Right ventricle myocardium superior (tissue), 1 donor: Measurements from ENCODE around the gene CRYBA4. TPM values are rescaled to one million over a fixed set of nuclear protein-coding genes. Genes with fewer than 3 reads are reported as not detected.
A peak's percentile ranks its signal among the peaks of the same experiment; 100 is the strongest.
"Not testable (repeated sequence)": the region's sequence is repeated elsewhere in the genome, so short reads cannot be mapped to it uniquely, and the experiment has no call there.

Source experiments
- ATAC-seq: fragments of 200-7000 bp; cut with Tn5 transposase; one replicate; pipeline ENCODE4 v1.9.1; 2020; ENCODE audit warnings: mild to moderate bottlenecking; ENCODE audit not compliant: poor library complexity
- DNase-seq: peaks from one replicate; pipeline ENCODE4 v3.0.0-alpha.2; 2020
- intact Hi-C: fragments of 100-400 bp; cut with DNase I; formaldehyde crosslinking; loops from one replicate; pipeline ENCODE4 v1.11.2; 2022
- total RNA-seq: library from RNA; stranded (reverse); fragmentation: NEBNext Ultra II Directional; extraction: Animal tissue kit (Norgen Biotek cat#: 25700); gene quantifications from one replicate; pipeline ENCODE4 v1.2.1, GENCODE V29; 2021
- donor health status: DM: no; HTN: yes; CAD: no; lungs with severe emphysema.

The CRYBA4 gene
- total RNA-seq, 1 donor from 2014 or later = not detected

DNA sequence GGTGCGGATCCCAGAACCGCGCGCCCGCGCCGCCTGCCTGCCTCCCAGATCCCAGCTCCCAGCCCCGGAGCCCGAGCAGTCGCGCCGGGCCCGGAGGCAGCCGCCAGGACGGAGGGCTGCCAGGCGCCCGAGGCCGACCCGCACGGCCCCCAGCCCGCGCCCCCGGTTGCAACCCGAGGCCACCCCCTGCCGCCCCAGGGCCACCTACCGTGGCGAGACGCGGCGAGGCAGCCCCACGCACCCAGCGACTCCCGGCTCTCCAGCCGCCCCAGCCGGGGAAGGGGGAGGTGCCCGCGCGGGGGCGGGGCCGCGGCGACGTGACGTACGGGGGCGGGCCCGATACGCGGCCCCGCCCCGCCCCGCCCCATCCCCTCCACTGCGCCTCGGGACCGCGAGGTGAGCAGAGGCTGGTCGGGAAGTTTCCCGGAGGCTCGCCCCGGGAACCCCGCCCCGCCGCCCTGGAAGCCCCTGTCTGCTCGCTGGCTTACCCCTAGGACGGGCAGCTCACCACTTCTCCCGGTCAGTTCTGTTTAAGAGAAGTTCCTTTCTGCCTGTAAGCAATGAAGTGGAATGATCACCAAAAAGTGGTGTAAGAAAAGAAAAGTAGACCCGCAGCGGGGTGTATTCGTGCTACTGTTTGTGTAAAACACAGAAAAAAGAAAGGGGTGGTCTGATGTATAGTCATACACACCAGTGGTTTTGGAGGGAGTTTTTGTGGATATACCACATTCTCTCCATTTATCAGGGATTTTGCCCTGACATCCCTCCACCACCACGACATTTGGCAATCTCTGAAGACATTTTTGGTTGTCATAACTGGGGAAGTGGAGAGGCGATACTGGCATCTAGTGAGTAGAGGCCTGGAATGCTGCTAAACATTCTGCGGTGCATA is 31.7 kb upstream of the CRYBA4 start, which contains the start of gene TPST2:
Gene TPST2 (minus strand): TSS at position 288 of the 892 bp plus-strand sequence. CDS start 48,502 bp downstream, outside the sequence.
- intact Hi-C loops = loop anchor here (5.0 kb wide), 2 partner anchors 78 to 108 kb away; partner anchors contain the start of genes HPS4, SRRD and TFIP11

DNA sequence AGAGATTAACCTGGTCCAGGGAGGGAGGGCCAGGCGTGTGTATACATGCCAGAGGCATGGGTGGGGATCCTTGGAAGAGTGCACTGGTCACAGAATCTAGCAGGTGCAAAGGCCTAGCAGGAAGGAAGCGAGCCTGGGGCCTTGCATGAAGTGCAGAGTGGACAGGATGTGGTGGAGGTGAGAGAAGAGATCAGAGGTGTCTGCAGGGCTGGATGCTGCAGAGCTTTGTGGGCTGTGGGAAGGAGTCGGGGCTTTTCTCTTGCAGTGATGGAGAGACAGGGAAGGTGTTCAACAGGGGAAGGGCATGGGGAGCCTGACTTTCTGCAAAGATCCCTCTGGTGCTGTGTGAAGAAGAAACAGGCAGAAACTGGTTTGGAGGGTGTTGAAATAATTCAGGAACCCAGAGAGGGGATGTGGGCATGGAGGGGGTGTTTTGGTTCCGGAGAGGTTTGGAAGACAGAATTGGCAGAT is 29.3 kb upstream of the CRYBA4 start:
- ATAC-seq (no peak), DNase-seq (no peak)
- intact Hi-C loops = loop anchor here (5.0 kb wide), 2 partner anchors 80 to 110 kb away; partner anchors contain the start of genes HPS4, SRRD and TFIP11

More for the DNA sequence above, 31.7 kb upstream of the CRYBA4 start, which contains the start of gene TPST2:
- DNase-seq (peak; percentile 87), ATAC-seq (peak; percentile 96)

DNA sequence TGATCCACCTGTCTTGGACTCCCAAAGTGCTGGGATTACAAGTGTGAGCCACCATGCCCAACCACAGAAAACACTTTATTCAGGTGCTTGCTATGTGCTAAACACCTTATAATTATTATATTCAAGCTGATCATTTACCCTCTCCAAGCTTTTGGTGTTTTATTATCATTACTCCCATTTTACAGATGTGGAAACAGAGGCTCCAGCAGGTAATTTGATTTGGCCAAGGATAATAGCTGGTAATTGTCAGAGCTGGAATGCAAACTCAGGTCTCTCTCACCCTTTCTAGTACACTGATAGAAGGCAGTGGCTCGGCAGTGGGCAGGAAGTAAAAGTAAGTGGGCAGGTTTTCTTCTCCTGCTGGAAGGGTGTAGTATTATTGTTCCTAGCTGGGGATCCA is 28.0 kb upstream of the CRYBA4 start:
- DNase-seq (no peak), ATAC-seq (no peak)
- intact Hi-C loops = loop anchor here (5.0 kb wide), 2 partner anchors 81 to 111 kb away; partner anchors contain the start of genes HPS4, SRRD and TFIP11

GRCh38 chr22:26597026-26597425 is 24.7 kb upstream of the CRYBA4 start:
- no peak for ATAC-seq

GRCh38 chr22:26597480-26597879 is 24.3 kb upstream of the CRYBA4 start:
- intact Hi-C loops = no loop called here
- no peak for ATAC-seq
- DNase-seq = no peak

More at GRCh38 chr22:26597026-26597425, 24.7 kb upstream of the CRYBA4 start:
- intact Hi-C loops = no loop called here
- no peak for DNase-seq

DNA sequence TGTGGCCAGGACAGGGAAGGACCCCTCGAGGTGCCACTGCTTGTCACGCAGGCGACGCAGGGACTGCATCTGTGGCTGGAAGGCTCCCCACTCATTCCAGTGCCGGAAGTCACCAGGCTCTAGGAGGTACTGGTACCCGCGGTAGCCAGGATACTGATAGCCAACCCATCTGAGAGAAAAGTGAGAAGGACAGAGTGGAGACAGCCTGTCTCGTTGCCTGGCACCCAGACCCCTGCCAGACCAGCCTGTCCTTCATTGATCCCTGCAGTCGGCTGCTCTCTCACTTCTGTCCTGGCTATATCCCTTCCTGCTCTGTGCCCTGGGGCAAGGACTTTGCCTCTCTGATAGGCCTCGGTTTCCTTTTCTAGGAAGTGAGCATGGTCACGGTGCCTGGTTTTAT is 22.3 kb upstream of the CRYBA4 start:
- intact Hi-C loops = no loop called here
- ATAC-seq (no peak), DNase-seq (no peak)

DNA sequence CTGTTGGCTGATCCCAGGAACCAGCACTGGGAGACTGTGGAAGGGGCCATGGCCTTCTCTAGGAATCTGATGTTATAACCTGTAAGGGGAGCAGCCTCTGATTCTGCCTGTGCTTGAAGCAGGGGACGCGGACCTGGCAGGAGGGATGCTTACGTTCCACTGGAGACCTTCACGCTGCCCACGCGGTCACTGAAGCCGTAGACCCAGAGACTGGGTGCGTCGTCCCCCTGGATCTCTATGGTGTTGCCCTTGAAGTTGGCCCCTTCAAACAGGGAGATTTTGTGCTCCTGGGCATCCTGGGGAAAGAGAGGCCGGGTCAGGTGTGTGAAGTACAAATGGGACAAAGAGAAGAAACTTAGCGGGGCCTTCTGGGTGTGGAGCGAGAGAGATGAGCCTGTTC is 20.0 kb upstream of the CRYBA4 start:
- intact Hi-C loops = no loop called here
- ATAC-seq (no peak), DNase-seq (no peak)

- DNase-seq = no peak
- ATAC-seq = no peak
- intact Hi-C loops = no loop called here
Observed at GRCh38 chr22:26602127-26602526, 19.6 kb upstream of the CRYBA4 start.

DNA sequence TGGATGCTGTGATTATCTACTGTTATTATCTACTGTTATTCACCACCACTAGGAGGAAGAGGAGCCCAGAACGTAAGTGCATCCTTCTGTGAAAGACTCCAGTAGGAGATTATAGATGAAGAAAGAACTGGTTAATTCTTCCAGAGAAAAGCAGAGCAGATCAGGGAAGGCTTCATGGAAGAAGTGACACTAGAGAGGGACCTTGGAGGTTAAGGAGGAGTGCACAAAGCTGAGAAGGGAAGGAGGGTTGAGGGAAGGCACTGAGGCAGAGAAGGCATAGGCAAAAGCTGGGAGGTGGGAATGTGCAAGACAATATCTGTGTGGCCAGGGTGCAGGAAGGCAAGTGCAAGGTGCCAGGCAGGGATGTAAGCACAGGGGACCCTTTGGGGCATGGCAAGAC is 17.4 kb upstream of the CRYBA4 start:
- DNase-seq (no peak), ATAC-seq (no peak)
- intact Hi-C loops = no loop called here

GRCh38 chr22:26606611-26607010 is 15.2 kb upstream of the CRYBA4 start:
- ATAC-seq = no peak
- intact Hi-C loops = no loop called here
- DNase-seq = no peak

- intact Hi-C loops = no loop called here
- DNase-seq (no peak), ATAC-seq (no peak)
Observed at GRCh38 chr22:26608129-26608528, 13.6 kb upstream of the CRYBA4 start.

DNA sequence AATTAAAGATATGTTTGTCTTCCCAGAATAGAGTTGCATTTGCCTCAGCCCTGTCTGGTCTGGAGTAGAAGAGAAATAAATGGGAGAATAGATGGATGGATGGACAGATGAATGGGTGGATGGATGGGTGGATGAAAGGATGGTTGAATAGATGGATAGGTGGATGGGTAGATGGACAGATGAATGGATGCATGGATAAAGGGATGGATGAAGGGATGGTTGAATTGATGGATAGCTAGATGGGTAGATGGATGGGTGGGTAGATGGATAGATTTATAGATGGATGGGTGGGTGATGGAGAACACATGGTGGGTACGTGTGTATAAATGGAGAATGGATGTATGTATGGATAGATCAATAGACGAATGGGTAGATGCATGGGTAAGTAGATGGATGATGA is 12.5 kb upstream of the CRYBA4 start:
- ATAC-seq = no peak

DNA sequence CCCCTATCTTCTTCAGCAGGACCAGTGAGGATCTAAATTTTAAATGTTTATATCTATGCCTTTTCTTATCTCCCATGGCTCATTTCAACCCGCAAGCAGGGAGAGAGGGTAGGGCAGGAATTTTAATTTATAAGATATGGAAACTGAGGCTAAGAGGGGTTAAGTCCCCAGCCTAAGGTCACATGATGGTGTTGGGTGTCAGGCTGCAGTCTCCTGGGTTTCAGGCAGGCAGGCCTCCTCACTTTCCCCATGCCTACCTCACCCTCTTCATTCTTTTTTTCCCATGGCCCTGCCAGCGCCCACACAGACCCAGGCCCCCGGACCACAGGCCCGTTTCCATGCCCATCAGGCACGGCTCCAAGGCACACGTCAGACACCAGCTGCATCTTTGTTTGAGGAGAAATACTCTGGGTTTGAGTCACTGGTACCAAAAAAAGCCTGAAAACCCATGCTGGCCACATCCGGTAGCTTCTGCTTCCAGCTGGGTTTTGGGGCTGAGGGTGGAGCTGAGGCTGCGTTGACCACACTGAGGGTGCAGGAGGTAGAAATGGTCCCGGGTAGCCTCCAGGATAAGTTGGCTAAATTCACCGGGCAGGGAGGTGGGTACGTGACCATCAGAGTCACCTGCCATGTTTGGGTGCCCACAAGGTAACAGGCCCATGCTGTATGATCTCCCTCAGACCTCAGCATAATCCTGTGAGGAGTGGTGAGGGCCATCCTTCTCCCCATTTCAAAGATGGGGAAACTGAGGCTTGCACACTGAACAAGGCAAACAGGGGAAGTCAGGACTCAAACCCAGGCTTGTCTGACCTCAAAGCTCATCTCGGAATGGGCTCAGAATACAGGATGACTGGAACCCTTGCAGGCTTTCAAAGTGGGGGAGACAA is 11.4 kb upstream of the CRYBA4 start:
- DNase-seq (no peak), ATAC-seq (peak; percentile 31)
- intact Hi-C loops = no loop called here

More for the DNA sequence above, 12.5 kb upstream of the CRYBA4 start:
- DNase-seq = no peak
- intact Hi-C loops = no loop called here

DNA sequence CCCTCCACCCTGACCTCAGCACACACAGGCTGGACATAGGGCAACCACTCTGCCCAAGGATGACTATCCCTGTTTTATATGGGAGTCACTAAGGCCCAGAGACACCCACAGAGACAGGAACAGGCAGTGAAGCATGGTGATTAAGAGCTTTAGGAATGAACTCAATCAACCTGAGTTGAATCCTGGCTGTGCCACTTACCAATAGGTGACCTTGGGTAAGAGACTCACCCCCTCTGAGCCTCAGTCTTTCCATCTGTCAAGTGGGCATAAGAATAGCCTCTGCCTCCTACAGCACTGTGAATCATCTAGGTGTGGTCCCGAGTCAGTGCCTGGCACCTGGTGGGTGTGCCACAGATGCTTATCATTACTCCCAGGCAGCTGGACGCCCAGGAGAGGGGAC is 10.8 kb upstream of the CRYBA4 start:
- intact Hi-C loops = no loop called here
- DNase-seq (no peak), ATAC-seq (no peak)

GRCh38 chr22:26612652-26613051 is 9.1 kb upstream of the CRYBA4 start:
- intact Hi-C loops = no loop called here
- DNase-seq (no peak), ATAC-seq (no peak)

DNA sequence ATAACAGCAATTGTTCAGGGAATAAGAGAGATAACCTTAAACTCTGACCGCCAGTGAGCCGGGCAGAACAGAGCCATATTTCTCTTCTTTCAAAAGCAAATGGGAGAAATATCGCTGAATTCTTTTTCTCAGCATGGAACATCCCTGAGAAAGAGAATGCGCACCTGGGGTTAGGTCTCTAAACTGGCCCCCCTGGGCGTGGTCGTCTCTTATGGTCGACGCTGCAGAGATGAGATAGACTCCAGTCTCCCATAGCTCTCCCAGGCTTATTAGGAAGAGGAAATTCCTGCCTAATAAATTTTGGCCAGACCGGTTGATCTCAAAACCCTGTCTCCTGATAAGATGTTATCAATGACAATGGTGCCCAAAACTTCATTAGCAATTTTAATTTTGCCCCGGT is 8.0 kb upstream of the CRYBA4 start:
- ATAC-seq, intact Hi-C loops, DNase-seq: not testable (repeated sequence)

GRCh38 chr22:26614322-26614721 is 7.4 kb upstream of the CRYBA4 start:
- intact Hi-C loops = no loop called here
- DNase-seq = no peak
- ATAC-seq = no peak

DNA sequence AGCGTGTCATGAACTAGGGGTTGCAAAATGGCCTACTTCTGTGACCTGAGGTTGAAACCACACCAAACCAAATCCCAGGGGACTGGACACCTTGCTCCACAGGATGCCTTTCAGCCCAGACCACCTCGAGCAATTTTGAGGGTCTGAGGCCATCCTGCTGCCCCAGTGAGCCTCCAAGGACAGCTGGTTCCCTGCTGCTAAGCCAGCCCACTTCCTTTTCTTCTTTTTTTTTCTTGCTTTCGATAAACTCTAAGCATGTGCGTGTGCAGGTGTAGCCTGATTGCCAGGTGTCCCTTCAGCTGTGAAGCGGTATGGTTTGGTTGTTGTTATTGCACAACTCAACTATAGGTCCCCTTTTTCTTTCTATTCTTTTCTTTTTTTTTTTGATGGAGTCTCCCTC is 6.6 kb upstream of the CRYBA4 start:
- DNase-seq (no peak), ATAC-seq (no peak)
- intact Hi-C loops = no loop called here

DNA sequence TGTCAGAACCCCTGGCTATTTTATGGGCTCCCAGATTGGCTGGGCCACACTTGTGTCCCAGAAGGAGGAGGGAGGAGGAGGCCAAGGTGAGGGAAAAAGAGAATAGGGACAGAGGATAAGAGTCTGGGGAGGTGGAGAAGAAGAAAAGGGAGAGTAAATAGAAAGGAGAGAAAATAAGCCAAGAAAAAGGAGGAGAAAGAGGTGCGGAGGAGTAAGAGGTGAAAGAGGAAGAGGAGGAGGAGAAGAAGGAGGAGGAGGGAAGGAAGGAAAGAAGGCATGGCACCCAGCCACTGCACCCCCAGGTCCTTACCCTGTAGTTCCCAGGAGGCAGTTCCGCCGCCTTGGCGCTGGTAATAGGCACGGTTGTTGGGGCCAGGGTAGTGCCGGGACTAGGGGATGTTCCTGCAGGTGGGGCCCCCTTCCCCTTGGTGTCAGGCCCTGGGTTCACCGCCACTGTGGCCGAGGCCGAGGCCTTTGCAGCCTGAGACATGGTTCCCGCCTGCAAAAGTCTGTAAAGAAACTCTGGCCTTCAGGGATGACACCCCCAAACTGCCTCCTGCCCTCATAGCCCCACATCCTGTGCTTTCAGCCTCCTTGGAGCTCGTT is 5.8 kb upstream of the CRYBA4 start:
- intact Hi-C loops = no loop called here
- no peak for DNase-seq
- no peak for ATAC-seq
